ENCODE data around the gene DCLK3.

DNA sequence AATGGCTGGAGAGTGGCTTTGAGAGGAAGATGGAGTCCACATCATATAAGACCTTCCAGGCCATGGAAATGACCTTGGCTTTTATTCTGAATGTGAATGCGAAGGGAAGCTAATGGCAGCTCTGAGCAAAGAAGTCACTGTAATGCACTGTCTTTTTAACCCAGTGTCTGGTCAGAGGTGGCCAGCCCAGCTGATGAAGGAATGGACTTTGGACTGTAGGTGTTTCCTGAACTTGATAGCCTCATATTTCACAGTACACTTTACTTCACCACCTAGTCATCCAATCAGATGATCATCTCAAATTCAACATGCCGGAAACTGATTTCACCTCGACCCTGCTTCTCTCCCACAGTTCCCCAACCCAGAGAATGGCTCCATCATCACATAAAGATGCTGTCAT lies 33.4 kb downstream of the DCLK3 start:
- TF ChIP-seq EZH2phosphoT487 (IDR thresholded peaks at IDR 0.05) (no peak), EZH2 (IDR thresholded peaks at IDR 0.05) (no peak)
- TF ChIP-seq, protein P1, sequence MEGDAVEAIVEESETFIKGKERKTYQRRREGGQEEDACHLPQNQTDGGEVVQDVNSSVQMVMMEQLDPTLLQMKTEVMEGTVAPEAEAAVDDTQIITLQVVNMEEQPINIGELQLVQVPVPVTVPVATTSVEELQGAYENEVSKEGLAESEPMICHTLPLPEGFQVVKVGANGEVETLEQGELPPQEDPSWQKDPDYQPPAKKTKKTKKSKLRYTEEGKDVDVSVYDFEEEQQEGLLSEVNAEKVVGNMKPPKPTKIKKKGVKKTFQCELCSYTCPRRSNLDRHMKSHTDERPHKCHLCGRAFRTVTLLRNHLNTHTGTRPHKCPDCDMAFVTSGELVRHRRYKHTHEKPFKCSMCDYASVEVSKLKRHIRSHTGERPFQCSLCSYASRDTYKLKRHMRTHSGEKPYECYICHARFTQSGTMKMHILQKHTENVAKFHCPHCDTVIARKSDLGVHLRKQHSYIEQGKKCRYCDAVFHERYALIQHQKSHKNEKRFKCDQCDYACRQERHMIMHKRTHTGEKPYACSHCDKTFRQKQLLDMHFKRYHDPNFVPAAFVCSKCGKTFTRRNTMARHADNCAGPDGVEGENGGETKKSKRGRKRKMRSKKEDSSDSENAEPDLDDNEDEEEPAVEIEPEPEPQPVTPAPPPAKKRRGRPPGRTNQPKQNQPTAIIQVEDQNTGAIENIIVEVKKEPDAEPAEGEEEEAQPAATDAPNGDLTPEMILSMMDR (IDR thresholded peaks at IDR 0.05): no peak
